ENCODE measurements around the gene CEP104.

The CEP104 gene

GRCh38 chr1:3778590-3779264 lies 78.3 kb downstream of the CEP104 start:
- DNase-seq (ENCODE audit: low read depth): no peak

DNA sequence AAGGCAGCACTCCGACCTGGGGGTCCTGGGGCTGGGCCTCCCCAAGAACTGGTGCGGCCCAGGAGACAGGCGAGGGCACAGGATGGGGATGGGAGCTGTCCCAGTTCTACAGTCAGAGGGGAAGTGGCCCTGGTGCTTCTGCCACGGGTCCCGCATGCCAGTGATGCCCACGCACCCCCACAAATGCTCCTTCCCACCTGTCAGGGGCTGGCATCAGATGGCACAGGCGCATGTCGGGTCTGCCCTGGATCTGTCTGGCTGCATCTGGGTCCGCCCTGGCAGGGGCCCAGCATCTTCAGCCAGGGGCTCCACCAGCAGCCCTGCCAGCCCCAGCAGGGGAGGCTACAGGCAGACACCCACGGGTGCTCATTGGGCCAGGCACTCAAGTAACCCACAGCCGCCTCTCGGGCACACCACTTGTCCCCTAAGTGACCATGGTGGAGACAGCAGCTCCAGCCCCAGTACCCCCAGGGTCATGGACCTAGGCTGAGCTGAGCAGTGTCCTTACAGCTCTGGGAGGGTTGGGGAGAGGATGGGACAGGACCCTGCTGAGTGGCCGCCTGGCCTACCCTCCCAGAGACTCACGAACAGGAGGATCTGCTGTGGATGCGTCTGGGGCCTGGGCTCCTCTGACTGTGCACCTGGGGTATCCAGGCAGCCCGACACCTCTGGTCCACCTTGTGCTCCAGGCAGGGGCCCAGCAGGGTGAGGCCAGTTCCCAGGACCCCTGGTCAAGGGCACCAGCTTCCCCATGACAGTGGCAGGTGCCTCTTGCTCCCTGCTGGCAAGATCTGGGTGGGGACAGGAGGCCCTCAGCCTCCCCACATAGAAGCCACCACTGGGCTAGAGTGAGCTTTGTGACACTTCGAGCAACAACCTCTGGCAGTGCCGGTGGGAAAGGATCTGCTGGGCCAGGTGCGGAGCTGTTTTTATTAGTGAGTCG lies 79.1 kb downstream of the CEP104 start:
- DNase-seq (ENCODE audit: low read depth): no peak

DNA sequence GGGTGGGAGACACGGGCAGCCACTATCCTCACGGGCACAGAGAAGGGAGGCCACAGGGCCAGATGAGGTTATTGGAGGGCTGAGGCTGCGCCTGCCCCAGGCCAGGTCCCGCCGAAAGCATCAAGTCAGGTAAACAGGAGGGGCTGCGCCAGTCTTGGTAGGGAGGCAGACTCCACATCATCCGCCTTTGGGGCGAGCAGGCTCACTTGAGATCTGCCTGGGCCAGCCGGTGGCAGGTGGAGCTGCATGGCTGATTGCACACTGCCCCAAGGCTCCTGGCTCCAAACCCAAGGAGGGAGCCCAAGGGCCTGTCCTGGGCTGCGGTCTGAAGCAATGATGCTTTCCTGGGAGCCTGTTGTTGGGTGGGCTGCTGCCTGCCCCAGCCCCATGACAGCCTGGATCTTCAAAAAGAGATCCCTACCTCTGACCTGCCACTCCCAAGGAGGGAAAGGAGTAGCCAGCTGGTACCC lies 79.9 kb downstream of the CEP104 start:
- DNase-seq (ENCODE audit: low read depth): no peak

DNA sequence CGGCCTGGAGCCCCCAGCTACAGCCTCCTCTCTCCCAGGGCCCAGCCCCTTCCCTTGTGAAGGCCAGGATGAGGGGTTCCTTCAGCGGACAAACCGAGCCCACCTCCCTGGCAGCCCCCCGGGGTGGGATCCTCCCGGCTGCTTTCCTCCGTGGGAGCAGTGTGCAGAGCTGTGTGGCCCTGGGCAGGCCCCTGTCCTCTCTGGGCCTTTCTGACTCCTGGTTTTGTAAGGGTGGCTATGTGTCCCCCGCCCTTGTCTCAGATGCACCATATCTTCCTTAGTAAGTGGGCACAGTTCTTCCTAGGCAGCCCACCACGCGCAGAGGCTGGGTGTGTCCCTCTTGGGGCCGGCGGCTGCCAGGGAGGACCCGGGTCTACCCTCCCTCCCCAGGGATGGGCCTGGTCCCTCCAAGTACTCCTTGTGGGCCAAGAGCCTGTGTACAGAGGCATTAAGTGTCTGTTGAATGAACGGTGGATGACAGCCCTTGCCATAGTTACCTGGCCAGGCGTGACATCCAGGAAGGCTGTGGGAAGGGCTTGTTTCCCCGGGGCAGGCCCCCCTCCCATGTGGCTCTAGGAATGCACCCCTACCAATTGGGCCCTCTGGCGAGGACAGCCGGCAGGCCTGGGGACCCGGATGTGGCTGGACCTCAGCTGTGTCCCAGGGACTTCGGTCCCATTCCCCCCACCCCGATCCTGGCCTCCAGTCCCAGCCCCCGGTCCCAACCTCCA lies 80.6 kb downstream of the CEP104 start:
- DNase-seq (ENCODE audit: low read depth): no peak

DNA sequence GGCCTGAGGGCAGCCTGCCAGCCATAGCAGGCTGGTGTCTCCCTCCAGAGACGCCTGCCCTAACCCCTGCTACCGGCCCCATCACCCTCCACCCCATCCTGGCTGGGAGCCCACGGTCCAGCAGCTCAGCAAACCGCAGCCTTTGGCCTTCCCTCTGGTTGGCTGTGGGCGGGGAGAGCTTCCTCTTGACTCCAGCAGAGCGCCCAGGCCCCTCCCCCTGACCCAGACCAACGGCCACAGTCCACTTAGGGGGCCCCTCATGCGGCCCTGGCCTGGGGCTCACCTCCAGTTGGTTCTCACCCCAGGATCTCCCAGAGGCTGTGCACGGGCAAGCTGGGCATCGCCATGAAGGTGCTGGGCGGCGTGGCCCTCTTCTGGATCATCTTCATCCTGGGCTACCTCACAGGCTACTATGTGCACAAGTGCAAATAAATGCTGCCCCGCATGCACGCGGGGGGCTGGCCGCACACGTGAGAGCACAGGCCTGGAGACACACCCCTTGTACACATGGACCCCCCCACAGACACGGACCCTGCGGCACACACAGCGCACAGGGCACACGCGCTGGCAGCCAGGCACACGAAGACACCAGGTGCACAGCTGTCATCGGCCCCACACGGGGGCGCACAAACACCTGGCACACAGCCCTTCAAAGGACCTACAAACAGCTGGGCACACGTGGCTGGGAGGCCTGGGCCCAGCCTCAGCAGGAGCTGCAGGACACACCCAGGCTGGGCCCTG lies 81.4 kb downstream of the CEP104 start:
- DNase-seq (ENCODE audit: low read depth): peak; percentile 38

- DNase-seq (ENCODE audit: low read depth): no peak
Observed at GRCh38 chr1:3774946-3775489, 82.0 kb downstream of the CEP104 start.

GRCh38 chr1:3774276-3774945 lies 82.6 kb downstream of the CEP104 start:
- no peak for DNase-seq (ENCODE audit: low read depth)

- DNase-seq (ENCODE audit: low read depth): no peak
Observed at GRCh38 chr1:3773572-3774275, 83.3 kb downstream of the CEP104 start.

DNA sequence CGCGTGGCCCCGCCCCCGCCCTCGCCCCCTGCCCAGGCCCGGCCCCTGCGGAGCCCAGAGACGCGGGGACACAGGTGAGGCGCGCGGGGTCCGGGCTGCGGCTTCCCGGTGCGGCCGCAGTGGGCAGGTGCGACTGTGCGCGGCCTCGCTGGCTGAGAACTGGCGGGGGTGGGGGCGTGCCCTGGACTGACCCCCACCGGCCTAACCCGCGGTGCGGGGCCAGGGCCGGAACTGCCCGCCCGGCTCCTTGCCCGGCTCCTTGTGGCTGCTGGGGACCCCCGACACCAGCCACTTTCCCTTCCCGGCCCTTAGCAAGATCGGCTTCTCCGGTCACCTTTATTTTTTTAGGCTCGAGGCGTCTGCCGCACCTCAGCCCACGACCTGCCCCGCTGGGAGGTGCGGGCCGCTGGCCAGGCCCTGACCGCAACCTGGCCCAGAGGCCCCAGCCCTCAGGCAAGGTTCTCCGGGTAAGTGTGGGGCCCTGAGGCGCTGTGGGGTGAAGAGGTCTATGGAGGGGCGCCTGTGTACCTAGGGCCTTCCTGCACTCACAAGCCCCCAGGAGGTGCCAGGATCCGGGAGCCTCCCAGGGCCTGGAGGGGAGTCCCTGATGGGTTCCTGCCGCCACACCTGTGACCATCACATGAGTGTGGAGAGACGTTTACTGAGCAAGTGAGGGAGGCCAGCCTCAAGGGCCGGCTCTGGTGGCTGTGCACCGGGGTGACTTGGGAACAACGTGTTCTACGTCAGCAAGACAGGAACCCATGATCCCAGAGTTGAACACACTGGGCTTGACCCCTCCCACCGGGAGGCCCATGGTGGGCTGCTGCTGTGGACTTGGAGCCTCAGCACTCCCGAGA lies 84.1 kb downstream of the CEP104 start, which contains the start of gene SMIM1:
TSS of gene SMIM1 (plus strand) at position 35 of the 857 bp plus-strand sequence. CDS start 2,625 bp downstream, outside the sequence.
- no peak for DNase-seq (ENCODE audit: low read depth)

- peak; percentile 74 for DNase-seq (ENCODE audit: low read depth)
Observed at GRCh38 chr1:3772027-3772714, 84.8 kb downstream of the CEP104 start.

DNA sequence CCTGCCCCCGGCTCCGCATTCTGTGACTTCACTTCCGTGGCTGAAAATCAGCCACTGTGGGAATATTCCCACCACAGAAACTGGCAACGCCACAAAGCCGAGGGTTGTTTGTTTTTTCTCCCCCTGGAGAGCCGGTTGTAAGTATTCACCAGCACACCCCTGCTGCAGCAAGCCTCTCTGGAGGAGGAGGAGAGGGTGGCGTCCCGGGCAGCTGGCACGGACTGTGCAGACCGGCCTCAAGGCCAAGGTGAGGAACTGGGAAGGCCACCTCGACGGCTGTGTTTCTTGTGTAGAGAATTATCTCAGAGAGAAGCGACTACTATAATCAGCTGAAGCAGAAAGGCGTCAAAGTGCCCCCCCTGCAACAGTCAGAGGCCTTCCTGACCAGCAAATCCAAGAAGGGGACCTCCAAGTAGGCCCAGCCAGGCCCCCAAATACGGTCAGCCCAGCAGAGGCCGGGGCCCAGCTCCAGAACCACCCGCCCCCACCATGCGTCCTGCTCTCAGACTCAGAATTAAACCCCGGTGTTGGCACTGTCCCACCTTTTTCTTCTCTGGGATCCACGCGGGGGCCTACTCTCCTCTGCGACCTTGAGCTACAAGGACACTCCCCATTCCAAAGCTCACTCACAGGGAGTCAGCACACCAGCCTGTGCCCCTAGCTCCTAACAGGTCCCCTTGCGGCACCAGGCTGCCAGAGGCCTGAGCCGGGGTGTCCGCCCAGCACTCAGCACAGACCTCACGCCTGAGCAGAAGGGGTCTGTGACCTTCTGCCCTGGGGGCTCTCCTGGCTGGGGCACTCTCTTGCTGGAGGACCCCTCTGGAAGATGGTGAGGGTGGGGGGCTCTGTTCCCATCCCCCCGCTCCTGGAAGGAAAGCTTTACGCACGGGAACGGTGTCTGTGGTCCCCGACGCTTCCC lies 85.6 kb downstream of the CEP104 start:
- no peak for DNase-seq (ENCODE audit: low read depth)

GRCh38 chr1:3770047-3770765 lies 86.8 kb downstream of the CEP104 start:
- DNase-seq (ENCODE audit: low read depth): no peak

GRCh38 chr1:3768811-3769390 lies 88.1 kb downstream of the CEP104 start:
- no peak for DNase-seq (ENCODE audit: low read depth)

GRCh38 chr1:3767328-3767925 lies 89.6 kb downstream of the CEP104 start:
- no peak for DNase-seq (ENCODE audit: low read depth)

DNA sequence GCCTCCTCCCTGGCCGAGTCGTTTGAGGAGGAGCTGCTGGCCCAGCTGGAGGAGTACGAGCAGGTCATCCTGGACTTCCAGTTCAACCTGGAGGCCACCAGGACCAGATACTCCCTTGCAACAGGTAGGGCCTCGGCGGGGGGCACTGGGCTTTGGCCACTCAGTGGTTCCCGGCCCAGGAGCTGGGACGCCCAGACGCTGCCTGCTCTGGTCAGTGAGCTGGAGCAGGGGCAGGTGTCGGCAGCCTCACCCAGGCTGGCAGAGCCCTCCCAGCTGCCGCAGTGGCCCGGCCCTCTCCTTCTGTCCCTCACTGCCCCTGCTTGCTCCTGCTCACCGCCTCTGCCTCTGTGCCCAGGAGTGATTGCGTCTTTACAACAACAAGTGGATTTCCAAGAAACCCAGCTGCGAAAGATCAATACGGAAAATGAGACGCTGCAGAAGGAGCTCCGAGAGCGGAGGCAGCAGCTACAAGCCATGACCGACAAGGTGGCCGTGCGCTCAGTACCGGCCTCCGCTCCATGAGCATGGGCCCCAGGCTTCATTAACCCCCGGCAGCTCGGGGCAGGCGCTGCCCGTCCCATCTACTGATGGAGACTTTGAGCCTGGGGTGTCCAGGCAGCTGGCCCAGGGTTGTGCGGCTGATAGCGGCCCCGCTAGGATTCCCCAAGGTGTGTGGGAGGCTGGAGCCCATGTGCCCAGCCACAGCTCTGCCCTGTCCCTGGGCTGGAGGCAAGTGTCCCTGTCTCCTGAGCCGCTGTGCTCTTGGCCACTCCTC lies 93.5 kb downstream of the CEP104 start:
- no peak for DNase-seq (ENCODE audit: low read depth)
